HG03159 (cell line): Measurements from ENCODE around the gene EXOSC7.

Experiments
- ATAC-seq: cut with Tn5 transposase; IDR thresholded peaks from one replicate; pipeline ENCODE4 v1.9.1; 2021; ENCODE audit warnings: mild to moderate bottlenecking, moderate library complexity; ENCODE audit not compliant: unreplicated experiment

EXOSC7 gene

DNA sequence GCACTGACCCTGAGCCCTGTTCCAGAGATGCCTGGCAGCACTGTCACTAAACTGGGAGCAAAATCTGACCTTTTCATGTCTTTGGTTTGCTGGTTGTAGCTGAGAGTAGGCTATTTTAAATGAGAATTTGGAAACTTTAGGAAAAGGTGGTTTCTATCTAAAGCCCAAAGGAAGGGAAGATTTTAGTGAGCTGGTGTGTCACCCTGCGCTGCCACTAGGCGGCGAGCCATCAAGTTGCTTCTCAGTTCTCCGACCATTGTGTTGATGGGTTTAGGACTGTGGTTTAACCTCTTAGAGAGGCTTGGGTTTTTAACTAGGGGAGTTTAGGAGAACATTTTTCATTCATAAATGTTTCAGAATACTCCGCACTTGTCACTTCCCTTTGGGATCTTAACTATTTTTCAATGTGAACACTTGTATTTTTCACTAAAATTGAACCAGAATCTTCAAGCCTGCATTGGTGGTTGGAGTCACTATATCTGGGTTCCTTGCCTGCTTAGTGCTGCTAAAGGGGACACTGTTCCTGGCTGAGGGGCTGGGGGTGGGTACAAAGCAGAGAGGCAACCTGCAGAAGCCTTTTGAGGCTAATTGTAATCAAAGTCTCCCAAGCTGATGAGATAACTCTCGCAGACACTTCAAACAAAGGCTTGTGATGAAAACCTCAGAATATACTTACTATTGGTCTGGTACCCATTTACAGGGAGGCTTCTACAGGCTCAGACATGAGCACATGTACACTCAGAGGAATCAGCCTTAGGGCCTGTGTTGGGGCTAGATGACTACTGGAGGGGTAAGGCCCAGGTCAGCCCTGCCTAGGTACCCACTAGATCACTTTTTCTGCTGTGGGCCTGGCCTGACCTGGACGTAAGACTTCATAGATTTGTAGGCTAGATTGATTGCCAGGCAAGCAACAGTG lies 16.8 kb downstream of the EXOSC7 start:
- ATAC-seq, result no peak

DNA sequence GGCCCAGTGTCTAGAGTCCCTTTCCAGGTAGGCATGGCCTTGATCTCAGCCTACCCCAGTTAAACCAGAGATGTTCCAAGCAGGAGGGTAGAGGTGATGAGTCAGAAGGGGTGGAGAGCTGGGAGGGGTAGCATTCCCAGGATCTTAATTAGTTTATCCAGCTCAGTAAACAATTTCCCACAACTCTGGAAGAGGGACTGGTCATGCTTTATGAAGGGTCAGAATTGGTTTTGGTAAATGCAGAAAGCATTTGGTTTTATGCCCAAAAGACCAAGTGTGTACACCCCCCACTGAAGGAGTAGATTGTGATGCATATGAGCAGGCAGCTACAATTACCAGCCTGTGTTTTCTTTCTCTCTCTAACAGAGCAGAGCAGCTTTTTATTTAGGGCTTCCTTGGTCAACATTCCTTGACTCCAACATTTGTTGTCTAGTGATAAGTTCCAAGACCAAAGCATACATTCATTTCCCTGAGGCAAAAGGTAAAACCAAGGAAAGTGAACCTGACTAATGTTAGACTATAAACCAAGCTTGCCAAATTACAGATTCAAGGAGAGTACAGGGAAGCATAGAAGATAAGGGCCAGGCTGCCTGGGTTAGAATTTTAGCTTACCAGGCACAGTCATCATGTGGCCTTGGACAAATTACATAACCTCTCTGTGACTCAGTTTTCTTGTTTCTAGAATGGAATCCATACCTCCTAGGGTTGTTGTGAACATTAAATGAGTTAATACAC lies 17.6 kb downstream of the EXOSC7 start:
- ATAC-seq, result no peak

DNA sequence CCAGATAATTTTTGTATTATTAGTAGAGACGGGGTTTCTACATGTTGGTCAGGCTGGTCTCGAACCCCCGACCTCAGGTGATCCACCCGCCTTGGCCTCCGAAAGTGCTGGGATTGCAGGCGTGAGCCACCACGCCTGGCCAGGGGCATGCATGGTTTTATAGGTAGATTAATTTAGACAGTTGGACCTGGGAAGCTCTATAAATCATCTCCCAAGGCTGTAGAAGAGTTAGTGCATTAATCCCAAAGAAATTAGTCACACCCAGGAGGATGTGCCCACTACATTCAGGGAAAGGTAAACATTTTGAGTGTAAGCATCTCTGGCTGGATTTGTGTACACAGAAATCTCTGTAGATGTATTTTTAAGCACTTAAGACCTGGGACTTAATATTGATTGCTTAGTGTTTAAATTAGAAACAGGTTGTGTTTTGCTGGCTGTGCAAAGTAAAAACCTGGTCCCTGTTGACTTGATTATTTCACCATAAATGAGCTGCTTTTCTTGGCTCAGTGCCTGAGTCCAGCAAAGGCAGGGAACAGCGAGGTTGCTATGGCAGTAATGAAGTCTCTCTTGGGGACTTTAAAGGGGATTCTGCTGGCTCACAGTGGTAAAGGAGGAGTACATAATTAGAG lies 19.2 kb downstream of the EXOSC7 start:
- no peak for ATAC-seq

DNA sequence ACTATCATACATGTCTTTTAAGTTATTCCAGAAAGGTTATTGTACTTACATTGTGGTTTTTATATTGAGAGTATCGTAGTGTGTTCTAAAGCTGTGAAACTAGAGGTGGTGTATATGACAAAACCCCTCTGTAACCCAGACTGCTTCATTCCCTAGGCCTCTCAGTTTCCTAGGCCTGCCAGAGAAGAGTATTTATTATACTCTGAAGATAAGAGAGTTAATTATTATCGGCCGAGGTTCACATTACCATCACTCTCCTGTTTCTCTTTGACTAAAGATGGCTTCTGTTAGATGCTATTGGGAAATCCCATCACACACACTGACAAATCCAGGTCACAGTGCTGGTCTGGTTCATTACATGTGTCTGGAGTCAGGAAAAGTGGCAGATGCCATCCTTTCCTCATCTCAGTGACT lies 20.5 kb downstream of the EXOSC7 start:
- ATAC-seq, result no peak

DNA sequence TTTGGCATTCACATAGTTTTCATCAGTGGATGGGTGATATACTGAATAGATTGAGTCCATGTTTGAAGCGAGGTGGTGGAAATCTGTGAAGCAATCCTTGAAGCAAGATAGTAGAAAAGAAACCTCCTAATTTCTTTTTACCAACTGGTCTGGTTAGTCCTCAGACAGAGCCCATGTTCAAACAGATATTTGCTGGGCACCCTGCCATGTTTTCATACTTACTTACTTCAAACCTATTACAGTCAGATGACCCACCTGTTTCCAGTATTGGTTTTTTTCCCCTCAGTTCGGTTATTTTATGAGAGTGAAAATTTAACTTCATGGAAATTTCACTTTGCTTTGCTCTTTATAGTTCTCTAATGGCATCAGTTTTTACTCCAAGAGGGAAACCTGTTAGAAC lies 23.7 kb downstream of the EXOSC7 start:
- ATAC-seq, result no peak

DNA sequence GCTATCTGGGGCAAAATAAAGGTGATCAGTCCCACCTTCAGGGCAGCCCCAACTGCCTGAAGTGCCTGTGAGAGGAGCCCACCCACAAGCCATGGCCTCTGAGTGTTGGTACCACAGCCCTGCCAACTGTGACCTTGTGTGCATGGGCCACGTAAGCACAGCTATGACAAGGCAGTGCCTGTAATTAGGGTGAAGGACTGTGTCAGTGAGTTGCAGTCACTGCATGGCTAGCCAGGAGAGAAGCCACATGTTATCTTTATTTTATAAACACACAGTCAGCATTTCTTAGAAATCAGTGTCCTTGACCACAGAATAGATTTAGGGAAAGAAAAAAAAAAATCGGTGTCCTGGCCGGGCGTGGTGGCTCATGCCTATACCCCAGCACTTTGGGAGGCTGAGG lies 24.8 kb downstream of the EXOSC7 start:
- ATAC-seq, result no peak

DNA sequence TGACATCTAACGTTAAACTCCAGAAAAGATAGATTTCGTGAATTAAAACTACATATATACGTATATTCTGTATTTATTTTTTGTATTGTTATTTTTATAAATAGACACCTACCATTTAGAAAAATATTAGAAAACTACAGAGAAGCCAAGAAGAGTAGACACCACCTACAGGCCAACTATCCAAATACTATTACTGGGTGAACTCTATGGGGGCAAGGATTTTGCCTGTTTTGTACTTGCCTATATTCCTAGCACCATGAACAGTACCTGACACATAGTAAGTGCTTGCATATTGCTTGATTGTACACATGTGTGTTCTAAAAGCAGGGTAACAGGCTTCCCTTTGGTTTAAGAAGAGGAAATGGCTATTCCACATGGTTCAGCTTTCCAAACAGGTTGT lies 25.7 kb downstream of the EXOSC7 start:
- ATAC-seq, result no peak

DNA sequence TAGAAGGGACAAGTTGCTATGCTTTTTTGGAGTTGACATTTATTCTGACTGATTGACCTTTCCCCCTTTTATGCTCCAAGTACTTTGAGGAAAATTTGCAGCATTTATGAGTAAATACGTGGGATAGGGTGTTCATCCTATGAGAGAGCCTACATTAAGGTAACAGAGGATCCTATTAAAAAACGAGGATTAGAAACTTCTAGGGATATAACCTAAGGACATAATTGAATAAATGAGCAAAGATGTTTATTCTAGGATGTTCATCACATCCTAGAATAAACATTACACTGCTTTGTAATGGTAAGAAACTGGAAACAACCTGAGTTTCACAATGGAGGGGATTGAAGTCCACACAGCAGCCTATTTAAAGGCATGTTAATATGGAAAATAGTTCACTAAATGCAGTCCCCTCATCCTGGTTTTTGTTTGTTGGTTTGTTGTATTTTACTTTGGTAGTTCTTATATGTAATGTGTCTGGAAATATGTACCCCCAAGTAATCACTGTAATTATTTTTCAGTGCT lies 26.2 kb downstream of the EXOSC7 start:
- ATAC-seq, result no peak

DNA sequence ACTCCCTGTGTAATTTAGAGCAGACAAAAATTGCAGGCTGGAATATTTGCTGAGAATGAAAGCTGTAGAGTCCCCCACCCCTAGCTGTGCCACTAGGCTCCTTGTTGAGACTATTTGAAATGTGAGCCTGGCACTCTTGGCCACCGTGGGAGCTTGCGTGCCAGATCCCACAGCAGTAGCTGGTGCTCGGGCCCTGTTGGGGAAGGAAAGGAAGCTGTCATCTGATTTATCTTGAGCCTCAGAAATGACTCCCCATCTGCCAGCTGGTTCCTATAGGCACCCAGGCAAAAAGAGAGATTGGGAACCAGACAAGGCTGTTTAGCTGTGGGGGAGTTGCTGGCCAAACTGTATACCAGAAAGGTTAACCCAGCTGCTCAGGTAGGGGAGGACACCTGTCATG lies 26.7 kb downstream of the EXOSC7 start:
- ATAC-seq, result no peak

DNA sequence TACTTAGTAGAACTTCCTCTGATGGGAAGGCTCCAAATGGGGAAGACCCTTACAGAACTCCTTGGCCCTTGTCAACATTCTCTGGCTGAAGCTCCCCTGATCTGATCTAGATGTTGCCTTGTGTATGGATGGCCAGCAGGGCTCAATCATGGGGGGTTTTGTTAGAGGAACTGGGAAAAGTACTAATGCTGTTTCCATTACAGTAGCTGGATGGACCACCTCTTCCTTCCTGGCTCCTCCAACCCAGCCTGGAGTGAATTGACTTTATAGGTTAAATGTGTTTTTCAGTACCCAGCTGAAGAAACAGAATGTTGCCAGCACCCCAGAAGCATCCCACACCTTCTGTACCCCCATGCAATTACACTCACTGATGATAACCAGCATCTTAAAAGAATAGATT lies 27.4 kb downstream of the EXOSC7 start:
- no peak for ATAC-seq

DNA sequence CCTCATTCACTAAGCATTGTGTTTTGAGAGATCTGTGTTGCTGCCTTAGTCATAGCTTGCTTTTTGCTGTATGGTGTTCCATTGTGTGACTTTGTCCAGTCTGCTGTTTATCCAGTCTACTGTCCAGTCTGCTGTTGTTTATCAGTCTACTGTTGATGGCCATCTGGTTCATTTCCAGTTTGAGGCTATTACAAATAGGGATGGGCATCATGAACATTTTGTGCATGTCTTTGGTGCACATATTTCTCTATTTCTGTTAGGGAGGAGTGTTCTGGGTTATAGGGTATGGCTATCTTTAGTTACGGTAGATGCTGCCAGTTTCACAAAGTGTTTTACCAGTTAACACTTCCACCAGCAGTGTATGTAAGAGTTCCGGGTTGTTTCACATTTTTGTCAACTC lies 27.8 kb downstream of the EXOSC7 start:
- ATAC-seq, result no peak

DNA sequence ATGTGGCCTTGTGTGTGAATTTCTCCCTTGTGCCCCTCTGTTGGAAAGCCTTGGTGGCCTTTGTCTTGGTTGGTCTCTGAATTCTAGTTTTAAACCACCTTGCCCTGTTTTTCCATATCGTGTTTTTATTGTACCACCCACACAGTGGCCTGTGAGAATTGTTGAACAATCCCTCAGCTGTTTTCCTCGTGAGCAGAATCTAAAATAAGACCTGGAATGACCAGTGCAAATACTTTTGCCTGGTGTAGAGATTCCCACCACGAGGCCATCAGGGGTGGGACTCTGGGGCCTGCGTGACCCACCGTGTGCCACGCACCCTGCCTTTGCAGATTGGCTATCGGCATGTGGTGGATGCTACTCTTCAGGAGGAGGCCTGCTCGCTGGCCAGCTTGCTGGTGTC lies 31.0 kb downstream of the EXOSC7 start:
- ATAC-seq, result no peak

DNA sequence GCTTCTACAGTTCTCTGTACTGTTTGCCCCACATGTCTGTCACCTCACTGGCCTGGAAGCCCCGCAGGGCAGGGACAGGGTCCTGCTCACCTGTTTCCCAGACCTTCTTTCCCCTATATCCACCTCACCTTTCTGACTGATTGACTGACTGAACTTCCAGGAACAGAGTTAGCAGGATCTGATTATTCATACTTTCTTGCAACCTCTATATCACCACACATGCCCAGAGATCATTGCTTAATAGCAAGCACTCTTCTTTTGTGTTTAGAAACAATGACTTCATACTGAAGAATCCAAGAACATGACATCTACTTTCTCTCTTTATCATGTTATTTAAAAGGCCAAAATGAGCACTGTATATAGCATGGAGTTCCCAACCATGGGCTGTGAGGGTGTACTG lies 32.1 kb downstream of the EXOSC7 start:
- no peak for ATAC-seq

DNA sequence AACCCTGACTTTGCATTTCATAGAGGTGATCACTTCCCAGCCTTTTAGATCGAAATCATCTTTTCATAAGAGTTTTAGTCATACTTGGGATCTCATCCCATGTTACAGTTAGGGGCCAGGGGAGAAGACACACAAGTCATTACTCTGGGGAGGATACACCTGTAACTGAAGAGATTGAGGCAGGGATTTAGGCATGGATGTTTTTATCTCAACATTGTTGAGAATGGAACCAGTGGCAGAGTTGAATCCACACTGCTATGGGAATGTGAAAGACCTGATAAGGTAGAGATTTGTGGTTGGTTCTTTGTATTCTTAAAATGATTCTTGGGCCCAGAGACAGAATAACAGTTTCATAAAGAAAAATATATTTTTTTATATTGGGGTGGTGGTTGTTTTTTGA lies 33.8 kb downstream of the EXOSC7 start:
- no peak for ATAC-seq

DNA sequence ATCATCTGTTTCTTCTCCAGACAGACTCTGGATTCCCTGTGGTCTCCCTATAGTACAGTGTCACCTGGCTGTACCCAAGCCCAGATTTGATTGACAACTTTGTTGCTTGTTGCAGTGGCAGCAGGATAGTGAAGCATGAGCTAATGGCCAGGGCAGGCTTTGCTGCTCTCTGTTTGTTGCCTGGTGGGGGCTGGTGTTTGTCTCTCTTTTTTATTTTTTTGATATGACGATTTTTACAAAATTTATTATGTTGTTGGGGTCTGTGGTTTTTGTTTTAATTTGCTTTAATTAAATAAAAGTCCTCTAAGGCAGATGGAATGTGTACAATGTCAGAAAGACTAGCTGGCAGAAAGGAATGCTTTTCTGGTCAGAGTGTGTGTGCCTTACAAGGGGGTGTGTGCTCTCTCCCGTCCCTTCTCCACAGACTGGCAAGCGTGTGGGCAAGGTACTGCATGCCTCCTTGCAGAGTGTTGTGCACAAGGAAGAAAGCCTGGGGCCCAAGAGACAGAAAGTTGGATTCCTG lies 34.8 kb downstream of the EXOSC7 start:
- no peak for ATAC-seq

DNA sequence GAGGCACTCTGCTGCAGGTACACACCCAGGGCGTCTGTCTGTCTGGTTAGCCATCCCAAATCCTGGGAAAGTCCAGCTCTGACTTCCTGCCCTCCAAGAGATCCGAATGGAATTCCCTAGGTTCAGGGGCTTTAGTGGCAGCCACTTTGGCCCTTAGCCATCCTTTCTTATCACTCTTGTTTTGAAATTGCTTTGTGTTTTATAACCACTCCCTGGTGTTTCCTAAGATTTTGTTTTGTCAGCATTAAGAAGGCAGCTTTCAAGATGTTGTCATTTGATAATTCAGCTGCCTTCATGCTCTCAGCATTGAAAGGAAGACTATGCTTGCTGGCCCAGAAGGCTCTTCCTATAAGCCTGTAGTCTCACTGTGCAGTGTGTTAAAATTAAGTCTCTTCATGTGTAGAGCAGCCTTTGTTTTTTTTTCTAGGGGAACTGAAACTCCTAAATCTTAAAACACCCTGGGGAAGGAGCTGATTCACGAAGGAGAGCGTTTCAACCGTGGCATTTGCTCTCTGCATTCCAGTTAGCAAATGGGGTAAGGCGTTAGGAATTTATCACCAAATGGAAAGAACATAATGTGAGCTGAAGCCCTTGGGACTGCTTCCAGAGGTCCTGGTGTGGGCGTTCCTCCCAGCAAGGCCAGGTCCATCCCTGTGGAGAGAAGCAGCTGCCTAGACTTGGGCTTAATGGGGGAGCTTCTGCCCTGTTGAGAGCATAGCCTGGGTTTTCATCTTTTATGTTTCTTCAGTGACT lies 35.9 kb downstream of the EXOSC7 start:
- no peak for ATAC-seq

DNA sequence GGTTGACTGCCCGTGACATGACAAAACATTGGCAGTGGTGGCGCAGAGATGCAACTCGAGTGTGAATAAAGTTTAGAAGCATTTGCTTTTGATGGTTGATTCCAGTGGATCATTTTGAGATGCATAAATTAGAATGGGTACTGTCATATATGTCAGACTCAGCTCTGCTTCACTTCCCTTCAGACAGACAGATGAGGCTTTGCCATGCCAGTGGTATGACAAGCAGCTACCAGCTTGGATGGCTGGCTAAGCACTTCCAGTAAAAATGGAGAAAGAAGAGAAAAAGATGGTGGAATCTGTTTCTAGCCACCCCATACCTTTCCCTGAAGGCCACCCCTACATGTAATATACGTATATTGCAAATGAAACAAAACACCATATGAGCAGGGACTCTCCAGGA lies 36.5 kb downstream of the EXOSC7 start:
- no peak for ATAC-seq

DNA sequence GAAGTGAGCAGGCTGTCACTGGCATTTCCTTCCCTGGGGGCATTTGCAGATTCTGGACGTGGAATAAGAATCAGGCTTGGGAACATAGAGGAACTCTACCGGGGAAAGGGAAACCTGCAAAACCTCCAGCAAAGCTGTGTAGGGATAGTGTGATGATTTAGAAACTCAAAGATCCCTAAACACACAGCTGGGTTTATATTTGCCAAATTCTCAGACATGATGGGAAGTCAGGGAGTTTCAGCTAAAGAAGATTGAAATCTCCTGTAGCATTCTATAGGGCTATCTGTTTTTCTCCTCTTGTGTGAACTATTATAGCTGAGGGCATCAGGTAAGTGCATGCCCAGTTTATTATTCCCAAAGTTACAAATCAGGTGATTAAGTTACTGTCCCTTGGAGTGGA lies 40.9 kb downstream of the EXOSC7 start:
- ATAC-seq, result no peak

DNA sequence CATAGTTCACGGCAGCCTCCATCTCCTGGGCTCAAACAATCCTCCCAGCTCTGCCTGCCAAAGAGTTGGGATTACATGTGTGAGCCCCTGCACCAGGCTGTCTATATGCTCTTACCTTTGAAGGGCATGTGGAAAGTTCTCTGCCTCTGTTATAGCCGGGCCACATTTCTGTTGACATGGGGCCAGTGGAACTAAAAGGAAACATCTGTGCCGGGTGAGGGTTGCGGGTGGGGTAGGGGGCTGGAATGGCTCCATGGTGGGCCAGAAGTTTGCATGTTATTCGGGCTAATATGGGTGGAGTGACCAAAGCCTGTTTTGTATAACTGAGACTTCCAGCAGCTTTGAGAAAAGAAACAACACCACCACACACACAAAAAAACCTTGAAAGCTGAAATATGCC lies 41.8 kb downstream of the EXOSC7 start:
- no peak for ATAC-seq

DNA sequence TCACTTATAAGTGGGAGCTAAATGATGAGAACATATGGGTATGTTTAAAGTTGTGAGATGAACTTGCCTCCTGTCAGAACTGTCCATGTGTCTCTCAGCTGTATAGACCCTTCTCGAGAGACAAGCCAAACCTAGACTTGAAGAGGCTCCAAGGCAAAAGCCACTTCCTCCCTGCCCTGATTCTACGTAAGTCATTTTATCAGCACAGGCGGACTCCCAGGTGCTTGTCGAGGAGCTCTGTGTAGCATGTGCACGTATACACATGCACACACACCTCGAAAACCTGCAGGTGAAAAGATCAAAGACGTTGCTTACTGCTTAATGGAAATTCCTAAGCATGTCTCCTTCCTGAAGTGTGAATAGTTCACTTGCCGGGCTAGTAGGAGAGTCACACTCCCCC lies 44.5 kb downstream of the EXOSC7 start:
- no peak for ATAC-seq
